HL-60 (cell line): ENCODE data around the gene AK8.

Source experiments
- DNase-seq, 2 experiments: peaks; one replicate each; pipeline ENCODE4 v3.0.0-alpha.2; 2010 to 2020; ENCODE audit warnings: low read depth in 1 of 2, low spot score in 1 of 2
- H3K27ac ChIP-seq: fragments of 250-450 bp; sonication (Bioruptor Pico); replicated peaks from 2 replicates; pipeline ENCODE4 v1.5.1; 2020; ENCODE audit warnings: mild to moderate bottlenecking, moderate library complexity
- H3K27me3 ChIP-seq: fragments of 250-450 bp; sonication (Bioruptor Pico); 2 replicates; pipeline ENCODE4 v1.5.1; 2021; ENCODE audit warnings: mild to moderate bottlenecking, moderate library complexity; ENCODE audit not compliant: insufficient read depth, poor library complexity, severe bottlenecking
- H3K4me3 ChIP-seq: replicated peaks from 2 replicates; pipeline ENCODE4 v1.5.1; 2011; ENCODE audit warnings: mild to moderate bottlenecking, control low read depth, low read length; ENCODE audit not compliant: insufficient read depth
- CTCF ChIP-seq: IDR thresholded peaks from one replicate; pipeline ENCODE4 v1.5.1; 2011; ENCODE audit warnings: low read length, control low read depth, inconsistent platforms; ENCODE audit not compliant: insufficient read depth
- GABPA ChIP-seq: IDR thresholded peaks from 2 replicates; pipeline ENCODE4 v1.6.1; 2012; ENCODE audit warnings: low read depth
- POLR2AphosphoS5 ChIP-seq: IDR thresholded peaks from 2 replicates; pipeline ENCODE4 v1.6.1; 2012; ENCODE audit warnings: low read depth
- REST ChIP-seq: IDR thresholded peaks from 2 replicates; pipeline ENCODE4 v1.6.1; 2012; ENCODE audit warnings: low read depth; ENCODE audit not compliant: insufficient replicate concordance
- SPI1 ChIP-seq: IDR thresholded peaks from 2 replicates; pipeline ENCODE4 v1.6.1; 2012; ENCODE audit warnings: low read depth, mild to moderate bottlenecking, borderline replicate concordance

AK8 gene

GRCh38 chr9:132806306-132806705 lies 71.8 kb downstream of the AK8 start:
- Histone ChIP-seq H3K27me3 (peaks cover 31% of the 10 kb centered on the region), H3K27ac (no peak overlapping the region), H3K4me3 (no peak overlapping the region)
- no peak for DNase-seq
- no peak for TF ChIP-seq REST
- no peak for TF ChIP-seq CTCF
- TF ChIP-seq GABPA: no peak
- TF ChIP-seq POLR2AphosphoS5: no peak
- TF ChIP-seq SPI1: no peak

- no peak for DNase-seq
- Histone ChIP-seq H3K27ac (no peak overlapping the region), H3K27me3 (peaks cover 17% of the 10 kb centered on the region), H3K4me3 (no peak overlapping the region)
- no peak for TF ChIP-seq REST
- TF ChIP-seq CTCF: no peak
- no peak for TF ChIP-seq SPI1
- TF ChIP-seq GABPA: no peak
- TF ChIP-seq POLR2AphosphoS5: no peak
Measured at GRCh38 chr9:132804576-132805295, 73.3 kb downstream of the AK8 start.

- Histone ChIP-seq H3K27me3 (peaks cover 13% of the 10 kb centered on the region), H3K27ac (no peak overlapping the region), H3K4me3 (no peak overlapping the region)
- no peak for DNase-seq
- TF ChIP-seq SPI1: no peak
- no peak for TF ChIP-seq GABPA
- TF ChIP-seq REST: no peak
- TF ChIP-seq POLR2AphosphoS5: no peak
- TF ChIP-seq CTCF: no peak
Measured at GRCh38 chr9:132802121-132802795, 75.8 kb downstream of the AK8 start.
